SKM-1 (cell line): ENCODE results near the gene MSH2.

Experiments used
- DNase-seq: peaks from one replicate; lab custom pipeline; 2025; ENCODE audit not compliant: unreplicated experiment; lab: John Stamatoyannopoulos, UW

The MSH2 gene

DNA sequence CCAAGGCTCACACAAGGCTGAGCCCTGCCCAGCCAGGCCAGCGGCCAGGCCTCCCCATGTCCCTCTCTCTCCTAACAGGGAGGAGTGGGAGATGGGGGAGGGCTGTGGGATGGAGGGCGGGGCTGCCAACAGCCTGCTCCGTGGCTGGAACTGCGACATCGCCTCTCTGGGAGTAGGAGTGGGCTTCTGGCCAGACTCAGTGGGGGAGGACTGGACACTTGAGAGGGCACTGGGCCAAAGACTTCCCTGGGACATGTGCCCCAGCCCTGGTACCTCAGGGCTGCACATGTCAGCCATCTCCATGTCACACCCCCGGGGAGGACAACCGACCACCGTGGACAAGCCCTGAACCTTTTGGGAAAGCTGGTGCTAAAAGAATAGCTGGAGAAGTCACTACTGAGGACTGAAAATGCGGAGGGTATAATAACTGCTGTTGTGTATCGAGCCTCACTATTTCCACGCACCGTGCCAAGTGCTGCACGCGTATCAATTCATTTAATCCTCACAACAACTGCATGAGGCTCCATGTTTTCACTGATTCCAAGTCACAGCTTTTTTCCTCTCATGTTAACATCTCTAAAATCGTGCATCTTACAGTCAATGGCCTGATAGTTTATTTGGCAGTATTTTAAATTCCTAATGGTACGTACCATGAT, 127.3 kb downstream of the MSH2 start:
- no peak for DNase-seq

DNA sequence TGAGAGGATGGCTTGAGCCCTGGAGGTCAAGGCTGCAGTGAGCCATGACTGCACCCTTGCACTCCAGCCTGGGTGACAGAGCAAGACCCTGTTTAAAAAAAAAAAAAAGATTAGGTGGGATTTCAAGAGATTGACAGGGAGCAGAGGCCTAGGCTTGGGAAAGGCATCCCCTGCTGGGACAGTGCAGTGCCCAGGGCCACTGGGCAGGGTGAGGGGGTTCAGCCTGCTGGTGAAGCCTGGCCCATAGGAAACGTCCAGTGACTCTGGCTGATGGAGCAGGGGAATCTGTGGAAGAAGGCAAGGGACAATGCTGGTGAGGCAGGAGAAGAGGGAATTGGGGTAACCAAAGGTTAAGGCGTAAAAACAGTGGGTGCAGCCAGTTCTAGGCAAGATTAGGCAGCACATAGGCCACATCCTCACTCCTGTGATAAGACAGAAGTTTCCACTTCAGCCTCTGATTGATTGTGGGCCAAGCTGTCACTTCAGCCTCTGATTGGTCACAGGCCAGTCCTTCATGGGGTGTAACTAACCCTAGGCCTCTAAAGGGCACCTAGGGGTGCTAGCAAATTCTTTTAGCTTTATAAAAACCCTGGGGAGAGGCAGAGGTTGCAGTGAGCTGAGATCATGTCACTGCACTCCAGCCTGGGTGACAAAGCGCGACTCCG, 128.6 kb downstream of the MSH2 start:
- DNase-seq = no peak
